ENCODE results near the gene EBLN2.

The EBLN2 gene

GRCh38 chr3:73046195-73046594 lies 15.3 kb upstream of the EBLN2 start:
- Histone ChIP-seq H3K9me3 (no peaks in the 10 kb centered on the region), H3K27me3 (no peaks in the 10 kb centered on the region), H3K27ac (no peak overlapping the region), H3K4me1 (ENCODE audit: control insufficient read depth in 1 of 2, insufficient read depth in 1 of 2, low read depth in 1 of 2, low read length in 1 of 2) (peaks cover 6 to 10% of the 10 kb centered on the region in 2 experiments), H3K36me3 (peaks cover 23% of the 10 kb centered on the region), H3K4me3 (ENCODE audit: low read depth in 1 of 2, low read length in 1 of 2) (no peak overlapping the region)
- TF ChIP-seq, protein P1, sequence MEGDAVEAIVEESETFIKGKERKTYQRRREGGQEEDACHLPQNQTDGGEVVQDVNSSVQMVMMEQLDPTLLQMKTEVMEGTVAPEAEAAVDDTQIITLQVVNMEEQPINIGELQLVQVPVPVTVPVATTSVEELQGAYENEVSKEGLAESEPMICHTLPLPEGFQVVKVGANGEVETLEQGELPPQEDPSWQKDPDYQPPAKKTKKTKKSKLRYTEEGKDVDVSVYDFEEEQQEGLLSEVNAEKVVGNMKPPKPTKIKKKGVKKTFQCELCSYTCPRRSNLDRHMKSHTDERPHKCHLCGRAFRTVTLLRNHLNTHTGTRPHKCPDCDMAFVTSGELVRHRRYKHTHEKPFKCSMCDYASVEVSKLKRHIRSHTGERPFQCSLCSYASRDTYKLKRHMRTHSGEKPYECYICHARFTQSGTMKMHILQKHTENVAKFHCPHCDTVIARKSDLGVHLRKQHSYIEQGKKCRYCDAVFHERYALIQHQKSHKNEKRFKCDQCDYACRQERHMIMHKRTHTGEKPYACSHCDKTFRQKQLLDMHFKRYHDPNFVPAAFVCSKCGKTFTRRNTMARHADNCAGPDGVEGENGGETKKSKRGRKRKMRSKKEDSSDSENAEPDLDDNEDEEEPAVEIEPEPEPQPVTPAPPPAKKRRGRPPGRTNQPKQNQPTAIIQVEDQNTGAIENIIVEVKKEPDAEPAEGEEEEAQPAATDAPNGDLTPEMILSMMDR (IDR thresholded peaks at IDR 0.05), result no peak

DNA sequence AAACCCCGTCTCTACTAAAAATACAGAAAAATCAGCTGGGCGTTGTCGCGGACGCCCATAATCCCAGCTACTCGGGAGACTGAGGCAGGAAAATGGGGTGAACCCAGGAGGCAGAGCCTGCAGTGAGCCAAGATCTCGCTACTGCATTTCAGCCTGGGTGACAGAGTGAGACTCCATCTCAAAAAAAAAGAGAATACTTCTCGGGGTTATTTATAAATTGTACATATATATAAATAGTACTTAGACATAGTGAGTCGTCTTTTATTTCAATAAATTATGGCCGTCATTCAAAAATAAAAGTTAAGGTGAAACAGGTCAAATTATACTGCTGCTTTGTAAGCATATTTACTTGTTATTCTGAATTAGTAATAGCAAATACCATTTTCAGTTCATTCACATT lies 12.1 kb upstream of the EBLN2 start:
- peaks cover 4 to 10% of the 10 kb centered on the region in 2 experiments for H3K4me1 ChIP-seq (ENCODE audit: control insufficient read depth in 1 of 2, insufficient read depth in 1 of 2, low read depth in 1 of 2, low read length in 1 of 2)
- no peak overlapping the region for H3K4me3 ChIP-seq (ENCODE audit: low read depth in 1 of 2, low read length in 1 of 2)
- H3K9me3 ChIP-seq, result no peaks in the 10 kb centered on the region
- H3K27ac ChIP-seq, result no peak overlapping the region
- H3K27me3 ChIP-seq, result no peaks in the 10 kb centered on the region
- TF ChIP-seq, protein P1 (IDR thresholded peaks at IDR 0.05), result no peak
- peaks cover 23% of the 10 kb centered on the region for H3K36me3 ChIP-seq

DNA sequence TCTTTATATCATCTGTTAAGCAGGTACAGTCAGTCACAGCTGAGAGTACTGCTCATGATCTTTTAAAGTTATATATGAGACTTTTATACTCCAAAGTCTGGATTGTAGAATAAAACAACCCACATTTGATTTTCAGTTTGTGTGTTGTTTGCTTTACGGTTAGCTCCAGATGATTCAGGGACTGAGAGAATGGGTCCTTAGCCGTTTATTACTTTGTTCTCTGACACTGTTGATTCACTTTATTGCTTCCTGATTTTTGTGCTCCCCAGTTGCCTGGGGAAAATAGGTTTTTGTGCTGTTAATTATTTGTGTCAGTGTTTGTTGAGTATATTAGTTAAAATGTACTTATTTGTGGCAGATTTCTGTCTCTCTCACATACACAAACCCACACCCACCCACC lies 8.6 kb upstream of the EBLN2 start:
- Histone ChIP-seq H3K36me3 (peaks cover 20% of the 10 kb centered on the region), H3K4me1 (ENCODE audit: control insufficient read depth in 1 of 2, insufficient read depth in 1 of 2, low read depth in 1 of 2, low read length in 1 of 2) (peaks cover 0 to 10% of the 10 kb centered on the region in 2 experiments), H3K27me3 (no peaks in the 10 kb centered on the region), H3K4me3 (ENCODE audit: low read depth in 1 of 2, low read length in 1 of 2) (no peak overlapping the region), H3K27ac (no peak overlapping the region), H3K9me3 (no peaks in the 10 kb centered on the region)
- TF ChIP-seq, protein P1 (IDR thresholded peaks at IDR 0.05), result no peak

DNA sequence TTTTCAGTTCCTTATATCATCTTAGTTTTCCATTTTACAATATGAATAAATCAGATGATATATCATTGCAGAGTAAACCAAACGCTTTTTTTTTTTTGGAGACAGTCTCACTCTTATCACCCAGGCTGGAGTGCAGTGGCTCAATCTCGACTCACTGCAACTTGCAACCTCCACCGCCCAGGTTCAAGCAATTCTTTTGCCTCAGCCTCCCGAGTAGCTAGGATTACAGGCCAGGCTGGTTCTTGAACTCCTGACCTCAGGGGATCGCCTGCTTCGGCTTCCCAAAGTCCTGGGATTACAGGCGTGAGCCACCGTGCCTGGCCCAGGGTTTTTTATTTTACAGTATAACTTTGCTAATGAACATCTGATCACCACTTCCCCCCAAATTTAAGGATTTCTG lies 5.9 kb upstream of the EBLN2 start:
- TF ChIP-seq, protein P1 (IDR thresholded peaks at IDR 0.05), result no peak
- Histone ChIP-seq H3K36me3 (no peaks in the 10 kb centered on the region), H3K27me3 (no peaks in the 10 kb centered on the region), H3K4me3 (ENCODE audit: low read depth in 1 of 2, low read length in 1 of 2) (no peak overlapping the region), H3K27ac (peak overlapping the region; percentile 50), H3K4me1 (ENCODE audit: control insufficient read depth in 1 of 2, insufficient read depth in 1 of 2, low read depth in 1 of 2, low read length in 1 of 2) (peaks cover 0 to 10% of the 10 kb centered on the region in 2 experiments), H3K9me3 (no peaks in the 10 kb centered on the region)

GRCh38 chr3:73056014-73056844 lies 5.2 kb upstream of the EBLN2 start:
- TF ChIP-seq, protein P1 (IDR thresholded peaks at IDR 0.05), result peak; percentile 12
- H3K27ac ChIP-seq, result peak overlapping the region; percentile 50

More at GRCh38 chr3:73056014-73056844, 5.2 kb upstream of the EBLN2 start:
- no peaks in the 10 kb centered on the region for H3K9me3 ChIP-seq
- no peak overlapping the region for H3K4me3 ChIP-seq (ENCODE audit: low read depth in 1 of 2, low read length in 1 of 2)
- H3K36me3 ChIP-seq, result peaks cover 2% of the 10 kb centered on the region
- H3K27me3 ChIP-seq, result no peaks in the 10 kb centered on the region
- H3K4me1 ChIP-seq (ENCODE audit: control insufficient read depth in 1 of 2, insufficient read depth in 1 of 2, low read depth in 1 of 2, low read length in 1 of 2), result peaks cover 0 to 10% of the 10 kb centered on the region in 2 experiments
